Esophagus squamous epithelium (tissue), 4 donors: Measurements from ENCODE around the gene PLEKHG3.

ENCODE experiments used
- POLR2A ChIP-seq, 4 donors: fragments of 450-650 bp; IDR thresholded peaks; one replicate each; pipeline ENCODE4 v1.6.1; 2017; ENCODE audit warnings: antibody characterized with exemption in 4 of 4, mild to moderate bottlenecking in 4 of 4, moderate library complexity in 3 of 4
- TF ChIP-seq, protein P1 (sequence below), 6 experiments: fragments of 450-650 bp in 4 of 6; fragments of 200-600 bp in 2 of 6; sonication (generic) in 2 of 6; IDR thresholded peaks; one replicate each; pipeline ENCODE4 v1.5.1; 2016 to 2019; ENCODE audit warnings: antibody characterized with exemption in 6 of 6, mild to moderate bottlenecking in 4 of 6, moderate library complexity in 4 of 6

DNA sequence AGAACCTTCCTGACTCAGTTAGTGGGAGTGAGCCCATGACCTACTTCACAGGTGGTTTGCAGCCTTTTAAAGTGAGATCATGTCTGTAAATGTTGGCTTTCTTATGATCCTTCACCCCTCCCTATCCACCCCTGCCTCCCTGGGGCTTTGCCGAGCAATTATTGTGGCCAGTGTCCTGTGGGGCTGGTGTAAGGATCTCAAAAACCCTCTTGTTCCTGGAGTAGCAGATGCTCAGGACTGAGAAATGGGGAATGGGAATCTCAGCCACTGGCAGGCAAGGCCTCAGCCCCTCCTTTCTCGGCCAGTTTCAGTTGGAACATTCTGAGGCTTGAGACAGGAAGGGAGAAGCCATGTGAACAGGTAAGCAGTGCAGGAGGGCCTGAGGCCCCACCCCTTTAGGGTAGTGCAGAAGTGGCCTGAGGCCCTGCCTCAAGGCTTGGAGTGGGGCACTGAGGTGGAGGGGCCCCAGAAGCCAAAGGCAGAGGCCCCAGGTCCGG is 53.8 kb downstream of the PLEKHG3 start:
- TF ChIP-seq, protein P1, sequence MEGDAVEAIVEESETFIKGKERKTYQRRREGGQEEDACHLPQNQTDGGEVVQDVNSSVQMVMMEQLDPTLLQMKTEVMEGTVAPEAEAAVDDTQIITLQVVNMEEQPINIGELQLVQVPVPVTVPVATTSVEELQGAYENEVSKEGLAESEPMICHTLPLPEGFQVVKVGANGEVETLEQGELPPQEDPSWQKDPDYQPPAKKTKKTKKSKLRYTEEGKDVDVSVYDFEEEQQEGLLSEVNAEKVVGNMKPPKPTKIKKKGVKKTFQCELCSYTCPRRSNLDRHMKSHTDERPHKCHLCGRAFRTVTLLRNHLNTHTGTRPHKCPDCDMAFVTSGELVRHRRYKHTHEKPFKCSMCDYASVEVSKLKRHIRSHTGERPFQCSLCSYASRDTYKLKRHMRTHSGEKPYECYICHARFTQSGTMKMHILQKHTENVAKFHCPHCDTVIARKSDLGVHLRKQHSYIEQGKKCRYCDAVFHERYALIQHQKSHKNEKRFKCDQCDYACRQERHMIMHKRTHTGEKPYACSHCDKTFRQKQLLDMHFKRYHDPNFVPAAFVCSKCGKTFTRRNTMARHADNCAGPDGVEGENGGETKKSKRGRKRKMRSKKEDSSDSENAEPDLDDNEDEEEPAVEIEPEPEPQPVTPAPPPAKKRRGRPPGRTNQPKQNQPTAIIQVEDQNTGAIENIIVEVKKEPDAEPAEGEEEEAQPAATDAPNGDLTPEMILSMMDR (IDR thresholded peaks at IDR 0.05): no peak
- no peak for TF ChIP-seq POLR2A (IDR thresholded peaks at IDR 0.05)
